Stimulated activated CD8-positive, alpha-beta memory T cell treated with anti-CD3 and anti-CD28 coated beads, Interleukin-2, amount 100 ng/mL, for 1 hour (primary cell): ENCODE data around the gene KRTAP5-9.
"Not testable (repeated sequence)": the region's sequence is repeated elsewhere in the genome, so short reads cannot be mapped to it uniquely, and the experiment has no call there.

Experiments used
- DNase-seq, 2 donors: peaks; one replicate each; pipeline ENCODE4 v3.0.0-alpha.2; 2020; ENCODE audit warnings: low read depth in 2 of 2

The KRTAP5-9 gene

GRCh38 chr11:71562120-71562519, 13.9 kb downstream of the KRTAP5-9 start:
- no peak for DNase-seq

GRCh38 chr11:71563406-71563805, 15.2 kb downstream of the KRTAP5-9 start:
- no peak for DNase-seq

- no peak for DNase-seq
Measured at GRCh38 chr11:71564430-71564829, 16.2 kb downstream of the KRTAP5-9 start.

- DNase-seq = no peak
Measured at GRCh38 chr11:71565263-71565662, 17.0 kb downstream of the KRTAP5-9 start, which contains the start of gene KRTAP5-10. Gene KRTAP5-10, plus strand, starts transcription at chr11:71565563. Its CDS starts 25 bp downstream, at chr11:71565588.

GRCh38 chr11:71566081-71566620, 17.9 kb downstream of the KRTAP5-9 start:
- no peak for DNase-seq

- DNase-seq = not testable (repeated sequence)
Measured at GRCh38 chr11:71566626-71567599, 18.7 kb downstream of the KRTAP5-9 start.

GRCh38 chr11:71567633-71568032, 19.4 kb downstream of the KRTAP5-9 start:
- not testable (repeated sequence) for DNase-seq

- DNase-seq = no peak
Measured at GRCh38 chr11:71568704-71569349, 20.6 kb downstream of the KRTAP5-9 start.

GRCh38 chr11:71571101-71571850, 23.1 kb downstream of the KRTAP5-9 start:
- not testable (repeated sequence) for DNase-seq

GRCh38 chr11:71572811-71573210, 24.6 kb downstream of the KRTAP5-9 start:
- DNase-seq = no peak

GRCh38 chr11:71574418-71574817, 26.2 kb downstream of the KRTAP5-9 start:
- DNase-seq = no peak

- DNase-seq = no peak
Measured at GRCh38 chr11:71575723-71576424, 27.7 kb downstream of the KRTAP5-9 start.

- not testable (repeated sequence) for DNase-seq
Measured at GRCh38 chr11:71576688-71577465, 28.7 kb downstream of the KRTAP5-9 start.

GRCh38 chr11:71577469-71578004, 29.3 kb downstream of the KRTAP5-9 start:
- DNase-seq = no peak

GRCh38 chr11:71579513-71579912, 31.3 kb downstream of the KRTAP5-9 start:
- DNase-seq = not testable (repeated sequence)

- no peak for DNase-seq
Measured at GRCh38 chr11:71580057-71581003, 32.1 kb downstream of the KRTAP5-9 start.

- no peak for DNase-seq
Measured at GRCh38 chr11:71581826-71582225, 33.6 kb downstream of the KRTAP5-9 start.

GRCh38 chr11:71582309-71582895, 34.2 kb downstream of the KRTAP5-9 start, which contains the start of gene KRTAP5-11:
Gene KRTAP5-11, minus strand, starts transcription at chr11:71582875. Its CDS starts 38 bp downstream, at chr11:71582837.
- no peak for DNase-seq
